PC-3 (cell line): ENCODE measurements around the gene SDK2. TPM values are rescaled to one million over a fixed set of nuclear protein-coding genes. Genes with fewer than 3 reads are reported as not detected.

Source experiments
- ATAC-seq: fragments of 200-7000 bp; cut with Tn5 transposase; 2 replicates; pipeline ENCODE4 v1.9.1; 2020; ENCODE audit warnings: mild to moderate bottlenecking, moderate library complexity
- BruUV-seq: library from RNA; stranded (reverse); fragments of 400-500 nt; replicated peaks from 2 replicates; lab custom pipeline; 2021; lab: Mats Ljungman, UMichigan
- CTCF ChIA-PET: fragments of 300-600 bp; sonication (Branson Sonifier 250); formaldehyde crosslinking; loops from one replicate; lab custom pipeline; 2022; ENCODE audit warnings: antibody characterized with exemption; lab: Charles Lee
- POLR2A ChIA-PET: fragments of 300-600 bp; sonication (Branson Sonifier 250); formaldehyde crosslinking; loops from one replicate; lab custom pipeline; 2022; ENCODE audit warnings: antibody characterized with exemption; ENCODE audit not compliant: unreplicated experiment; lab: Charles Lee
- DNase-seq: peaks from one replicate; pipeline ENCODE4 v3.0.0-alpha.2; 2015
- H2AFZ ChIP-seq: fragments of 300-600 bp; sonication (generic); 2 replicates; pipeline ENCODE4 v1.6.0; 2016; ENCODE audit warnings: antibody characterized with exemption, low read length
- H3F3A ChIP-seq: fragments of 300-600 bp; sonication (generic); one replicate; pipeline ENCODE4 v1.6.0; 2017; ENCODE audit warnings: antibody characterized with exemption, low read length, control low read depth, mild to moderate bottlenecking; ENCODE audit not compliant: unreplicated experiment
- H3K27ac ChIP-seq: fragments of 300-600 bp; sonication (generic); 2 replicates; pipeline ENCODE4 v1.5.1; 2016; ENCODE audit warnings: mild to moderate bottlenecking, low read length
- H3K27me3 ChIP-seq: fragments of 300-600 bp; sonication (generic); 2 replicates; pipeline ENCODE4 v1.6.1; 2016; ENCODE audit warnings: low read length, mixed read lengths
- H3K36me3 ChIP-seq: fragments of 300-600 bp; sonication (generic); 2 replicates; pipeline ENCODE4 v1.6.1; 2016; ENCODE audit warnings: low read depth, mixed run types, low read length, mixed read lengths
- H3K4me1 ChIP-seq: fragments of 300-600 bp; sonication (generic); 2 replicates; pipeline ENCODE4 v1.5.1; 2016; ENCODE audit warnings: low read length; ENCODE audit not compliant: insufficient read depth
- H3K4me2 ChIP-seq: fragments of 300-600 bp; sonication (generic); 2 replicates; pipeline ENCODE4 v1.6.0; 2016; ENCODE audit warnings: low read length
- H3K4me3 ChIP-seq: fragments of 300-600 bp; sonication (generic); 2 replicates; pipeline ENCODE4 v1.5.1; 2016; ENCODE audit warnings: mild to moderate bottlenecking, low read length, mixed read lengths
- H3K79me2 ChIP-seq: fragments of 300-600 bp; sonication (generic); 2 replicates; pipeline ENCODE4 v1.6.1; 2017; ENCODE audit warnings: low read length, mixed read lengths
- H3K9ac ChIP-seq: fragments of 300-600 bp; sonication (generic); 2 replicates; pipeline ENCODE4 v1.6.0; 2016; ENCODE audit warnings: mild to moderate bottlenecking, low read length
- H3K9me2 ChIP-seq: fragments of 300-600 bp; sonication (generic); replicated peaks from 2 replicates; pipeline ENCODE4 v1.6.1; 2016; ENCODE audit warnings: mixed run types, low read length, mixed read lengths
- H3K9me3 ChIP-seq: fragments of 300-600 bp; sonication (generic); 2 replicates; pipeline ENCODE4 v1.6.1; 2016; ENCODE audit warnings: low read length, mixed read lengths
- H4K20me1 ChIP-seq: fragments of 300-600 bp; sonication (generic); 2 replicates; pipeline ENCODE4 v1.6.1; 2016; ENCODE audit warnings: low read length, mixed read lengths
- EZH2 ChIP-seq: fragments of 300-600 bp; sonication (generic); IDR thresholded peaks from one replicate; pipeline ENCODE4 v1.6.1; 2017; ENCODE audit warnings: antibody characterized with exemption, mild to moderate bottlenecking, low read length; ENCODE audit not compliant: unreplicated experiment
- EZH2phosphoT487 ChIP-seq: fragments of 300-600 bp; sonication (generic); IDR thresholded peaks from 2 replicates; pipeline ENCODE4 v1.6.1; 2018; ENCODE audit warnings: mild to moderate bottlenecking, antibody characterized with exemption, low read length, borderline replicate concordance
- intact Hi-C: fragments of 100-400 bp; cut with micrococcal nuclease; formaldehyde crosslinking; loops from 2 replicates; pipeline ENCODE4 v1.9.0; 2023
- total RNA-seq: library from RNA; depleted of rRNA; stranded (reverse); fragments of >200 nt; gene quantifications from 2 replicates; pipeline ENCODE4 v1.2.3, GENCODE V29; 2014
- TF ChIP-seq, protein P1 (sequence below): fragments of 300-600 bp; sonication (generic); conservative IDR thresholded peaks from 2 replicates; pipeline ENCODE4 v1.5.1; 2017; ENCODE audit warnings: antibody characterized with exemption, low read depth, mild to moderate bottlenecking, low read length

SDK2 gene
- total RNA-seq, 1 experiment from 2014 or later = 0.07 TPM

GRCh38 chr17:73600103-73600871, 44.0 kb downstream of the SDK2 start:
- Histone ChIP-seq H3K79me2 (no peaks in the 10 kb centered on the region), H3K27me3 (peaks cover 65% of the 10 kb centered on the region), H3K9ac (no peak overlapping the region), H3K4me3 (no peak overlapping the region), H4K20me1 (no peaks in the 10 kb centered on the region), H3K4me2 (no peak overlapping the region), H3K4me1 (no peaks in the 10 kb centered on the region), H2AFZ (no peak overlapping the region), H3K27ac (no peak overlapping the region), H3F3A (no peaks in the 10 kb centered on the region), H3K9me2 (no peaks in the 10 kb centered on the region), H3K36me3 (no peaks in the 10 kb centered on the region), H3K9me3 (no peaks in the 10 kb centered on the region)
- TF ChIP-seq, protein P1, sequence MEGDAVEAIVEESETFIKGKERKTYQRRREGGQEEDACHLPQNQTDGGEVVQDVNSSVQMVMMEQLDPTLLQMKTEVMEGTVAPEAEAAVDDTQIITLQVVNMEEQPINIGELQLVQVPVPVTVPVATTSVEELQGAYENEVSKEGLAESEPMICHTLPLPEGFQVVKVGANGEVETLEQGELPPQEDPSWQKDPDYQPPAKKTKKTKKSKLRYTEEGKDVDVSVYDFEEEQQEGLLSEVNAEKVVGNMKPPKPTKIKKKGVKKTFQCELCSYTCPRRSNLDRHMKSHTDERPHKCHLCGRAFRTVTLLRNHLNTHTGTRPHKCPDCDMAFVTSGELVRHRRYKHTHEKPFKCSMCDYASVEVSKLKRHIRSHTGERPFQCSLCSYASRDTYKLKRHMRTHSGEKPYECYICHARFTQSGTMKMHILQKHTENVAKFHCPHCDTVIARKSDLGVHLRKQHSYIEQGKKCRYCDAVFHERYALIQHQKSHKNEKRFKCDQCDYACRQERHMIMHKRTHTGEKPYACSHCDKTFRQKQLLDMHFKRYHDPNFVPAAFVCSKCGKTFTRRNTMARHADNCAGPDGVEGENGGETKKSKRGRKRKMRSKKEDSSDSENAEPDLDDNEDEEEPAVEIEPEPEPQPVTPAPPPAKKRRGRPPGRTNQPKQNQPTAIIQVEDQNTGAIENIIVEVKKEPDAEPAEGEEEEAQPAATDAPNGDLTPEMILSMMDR = no peak
- TF ChIP-seq EZH2 (no peak), EZH2phosphoT487 (no peak)
- no TSS peak for BruUV-seq
- CTCF ChIA-PET = no interaction called here
- intact Hi-C loops = no loop called here
- POLR2A ChIA-PET = no interaction called here
- no peak for DNase-seq
- ATAC-seq = no peak

DNA sequence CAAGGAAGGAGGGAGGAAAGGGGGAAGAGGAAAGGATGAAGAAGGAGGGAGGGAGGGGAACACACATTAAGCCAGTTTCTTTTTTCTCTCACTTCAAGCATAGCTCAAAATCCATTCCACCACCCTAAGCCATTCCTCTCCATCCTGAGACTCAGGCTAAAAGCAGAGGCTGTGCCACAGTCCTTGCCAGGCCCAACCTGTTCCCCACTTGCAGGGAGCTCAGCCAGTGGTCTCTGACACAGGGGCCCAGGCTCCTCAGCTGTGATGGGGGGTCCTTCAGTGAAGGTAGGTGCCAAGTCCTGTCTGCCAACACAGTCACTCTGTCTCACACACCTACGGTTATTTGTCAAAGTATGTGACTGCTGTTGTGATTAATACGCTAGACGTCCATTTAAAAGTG, 44.6 kb downstream of the SDK2 start:
- H2AFZ ChIP-seq = no peak overlapping the region
- ChIA-PET POLR2A (no interaction called here), CTCF (no interaction called here)
- no peak overlapping the region for H3K4me2 ChIP-seq
- no peaks in the 10 kb centered on the region for H4K20me1 ChIP-seq
- H3K9me2 ChIP-seq = no peaks in the 10 kb centered on the region
- BruUV-seq = no TSS peak
- TF ChIP-seq EZH2 (no peak), EZH2phosphoT487 (no peak)
- TF ChIP-seq, protein P1 = no peak
- intact Hi-C loops = no loop called here
- H3K4me3 ChIP-seq = no peak overlapping the region
- no peaks in the 10 kb centered on the region for H3K79me2 ChIP-seq
- no peak overlapping the region for H3K27ac ChIP-seq
- DNase-seq (no peak), ATAC-seq (no peak)
- H3K4me1 ChIP-seq = no peaks in the 10 kb centered on the region
- H3K36me3 ChIP-seq = no peaks in the 10 kb centered on the region
- no peak overlapping the region for H3K9ac ChIP-seq
- H3F3A ChIP-seq = no peaks in the 10 kb centered on the region
- peaks cover 65% of the 10 kb centered on the region for H3K27me3 ChIP-seq
- no peaks in the 10 kb centered on the region for H3K9me3 ChIP-seq

- no TSS peak for BruUV-seq
- Histone ChIP-seq H3K9me3 (no peaks in the 10 kb centered on the region), H3K27ac (no peak overlapping the region), H3K9ac (no peak overlapping the region), H3K27me3 (peaks cover 65% of the 10 kb centered on the region), H3K4me3 (no peak overlapping the region), H3K4me2 (no peak overlapping the region), H3K36me3 (no peaks in the 10 kb centered on the region), H3F3A (no peaks in the 10 kb centered on the region), H3K9me2 (no peaks in the 10 kb centered on the region), H2AFZ (no peak overlapping the region), H3K79me2 (no peaks in the 10 kb centered on the region), H4K20me1 (no peaks in the 10 kb centered on the region), H3K4me1 (no peaks in the 10 kb centered on the region)
- ChIA-PET CTCF (no interaction called here), POLR2A (no interaction called here)
- no peak for ATAC-seq
- intact Hi-C loops = no loop called here
- DNase-seq = no peak
- TF ChIP-seq EZH2phosphoT487 = no peak
- TF ChIP-seq, protein P1 = no peak
- no peak for TF ChIP-seq EZH2
Measured at GRCh38 chr17:73598212-73598611, 46.0 kb downstream of the SDK2 start.
